A549 treated with DMSO at 1 μM for 4 hours (cell line): ENCODE data around the gene DLX6. TPM values are rescaled to one million over a fixed set of nuclear protein-coding genes. Genes with fewer than 3 reads are reported as not detected.

ENCODE experiments used
- total RNA-seq: library from RNA; stranded (reverse); fragments of 200-300 nt; extraction: Qiagen RNA extraction; gene quantifications from 5 replicates; pipeline ENCODE4 v1.2.3, GENCODE V29; 2022; ENCODE audit warnings: low read depth

DLX6 gene
- 0.09 to 0.17 TPM in 2 of 5 replicates, not detected in the others for total RNA-seq

GRCh38 chr7:97005183-97006054, at the start of gene DLX6:
TSS of gene DLX6 (plus strand) at chr7:97005553. CDS start at chr7:97005978, 425 bp downstream.

GRCh38 chr7:97024209-97025129, 19.1 kb downstream of the DLX6 start, which contains the start of gene DLX5:
TSS of gene DLX5 (minus strand) at chr7:97024831. CDS start at chr7:97024623, 208 bp downstream.

Other genes starting within 250 kb of the DLX6 start
- gene DLX5, start 19.3 kb downstream of the DLX6 start, total RNA-seq = not detected in 5 replicates
- 16.6 to 45.7 TPM (median 28.3 TPM) in 5 replicates for gene SDHAF3, start 112.1 kb downstream of the DLX6 start, total RNA-seq